ENCODE data around the gene FAM151A.

FAM151A gene

GRCh38 chr1:54623216-54624007 lies at the start of gene FAM151A:
Gene FAM151A, minus strand, starts transcription at chr1:54623525. Its CDS starts 130 bp downstream, at chr1:54623395.
- DNase-seq: no peak

- DNase-seq: peak; percentile 53 to 74
These were observed 48.8 kb upstream of the FAM151A start for GRCh38 chr1:54671985-54672608.

GRCh38 chr1:54668567-54668966 lies 45.2 kb upstream of the FAM151A start:
- no peak for DNase-seq

- DNase-seq: no peak
These were observed 44.5 kb upstream of the FAM151A start for GRCh38 chr1:54667797-54668196.

GRCh38 chr1:54666333-54666732 lies 43.0 kb upstream of the FAM151A start:
- DNase-seq: no peak

- DNase-seq: no peak
These were observed 42.5 kb upstream of the FAM151A start for GRCh38 chr1:54665852-54666251.

GRCh38 chr1:54664364-54664763 lies 41.0 kb upstream of the FAM151A start:
- no peak for DNase-seq

GRCh38 chr1:54663725-54664124 lies 40.4 kb upstream of the FAM151A start:
- no peak for DNase-seq

- DNase-seq: no peak
These were observed 35.0 kb upstream of the FAM151A start for GRCh38 chr1:54658164-54658913.

GRCh38 chr1:54653036-54653435 lies 29.7 kb upstream of the FAM151A start:
- DNase-seq: no peak

- DNase-seq: no peak
These were observed 28.8 kb upstream of the FAM151A start for GRCh38 chr1:54652168-54652567.

- no peak for DNase-seq
These were observed 28.3 kb upstream of the FAM151A start for GRCh38 chr1:54651608-54652007.

- DNase-seq: no peak
These were observed 27.1 kb upstream of the FAM151A start for GRCh38 chr1:54650417-54650816.

GRCh38 chr1:54649921-54650320 lies 26.6 kb upstream of the FAM151A start:
- DNase-seq: no peak

GRCh38 chr1:54649130-54649898 lies 26.0 kb upstream of the FAM151A start:
- no peak for DNase-seq

GRCh38 chr1:54645806-54646676 lies 22.7 kb upstream of the FAM151A start:
- no peak for DNase-seq

GRCh38 chr1:54643736-54644135 lies 20.4 kb upstream of the FAM151A start:
- DNase-seq: no peak

- no peak for DNase-seq
These were observed 17.8 kb upstream of the FAM151A start, which contains the start of gene MROH7 for GRCh38 chr1:54640863-54641836. Gene MROH7, plus strand, starts transcription at chr1:54641786. Its CDS starts 11,141 bp downstream, at chr1:54652927.

GRCh38 chr1:54640361-54640760 lies 17.0 kb upstream of the FAM151A start:
- no peak for DNase-seq

All from CD4-positive, alpha-beta T cell treated with Interferon alpha-2 for 1 hour (primary cell).